Stimulated activated CD8-positive, alpha-beta memory T cell treated with anti-CD3 and anti-CD28 coated beads, Interleukin-15, amount 100 ng/mL, for 1 hour (primary cell): Measurements from ENCODE around the gene FOXO6.

Experiments
- DNase-seq: peaks from one replicate; pipeline ENCODE4 v3.0.0-alpha.2; 2020; ENCODE audit warnings: low read depth

Gene FOXO6

DNA sequence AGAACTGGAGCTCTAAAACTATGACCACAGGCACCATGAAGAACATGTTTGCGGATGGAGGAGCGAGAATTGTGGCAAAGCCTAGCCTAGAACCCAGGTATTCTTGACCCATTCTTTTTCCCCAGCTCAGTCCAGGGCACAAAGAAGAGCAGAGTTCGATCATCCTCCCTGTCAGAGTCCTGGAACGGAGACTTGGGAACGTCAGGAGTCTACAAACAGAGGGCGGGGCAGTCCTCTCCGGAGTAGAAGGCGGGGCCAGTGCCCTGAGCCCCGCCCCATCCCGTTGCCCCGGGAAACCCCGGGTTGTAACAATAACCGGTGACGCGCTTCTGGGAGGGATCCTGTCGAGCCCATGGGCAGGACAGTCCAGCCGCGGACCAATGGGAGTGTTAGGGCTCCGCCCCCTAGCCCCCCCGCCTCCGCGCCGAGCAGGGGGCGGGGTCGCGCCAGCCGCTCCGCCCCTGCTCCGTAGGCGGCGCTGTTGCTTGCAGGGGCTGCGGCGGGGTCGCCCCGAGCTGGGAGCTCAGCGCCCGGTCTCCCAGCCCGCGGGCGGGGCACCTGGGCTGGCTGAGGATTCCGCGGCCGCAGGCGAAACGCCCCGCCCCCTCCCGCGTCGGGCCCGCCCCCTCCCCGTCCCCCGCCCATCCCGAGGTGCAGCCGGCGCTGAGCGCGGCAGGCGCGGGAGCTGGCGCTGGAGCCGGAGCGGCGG is at the start of gene FOXO6:
TSS of gene FOXO6 (plus strand) at position 649 of the 709 bp plus-strand sequence.
- peak; percentile 88 for DNase-seq

DNA sequence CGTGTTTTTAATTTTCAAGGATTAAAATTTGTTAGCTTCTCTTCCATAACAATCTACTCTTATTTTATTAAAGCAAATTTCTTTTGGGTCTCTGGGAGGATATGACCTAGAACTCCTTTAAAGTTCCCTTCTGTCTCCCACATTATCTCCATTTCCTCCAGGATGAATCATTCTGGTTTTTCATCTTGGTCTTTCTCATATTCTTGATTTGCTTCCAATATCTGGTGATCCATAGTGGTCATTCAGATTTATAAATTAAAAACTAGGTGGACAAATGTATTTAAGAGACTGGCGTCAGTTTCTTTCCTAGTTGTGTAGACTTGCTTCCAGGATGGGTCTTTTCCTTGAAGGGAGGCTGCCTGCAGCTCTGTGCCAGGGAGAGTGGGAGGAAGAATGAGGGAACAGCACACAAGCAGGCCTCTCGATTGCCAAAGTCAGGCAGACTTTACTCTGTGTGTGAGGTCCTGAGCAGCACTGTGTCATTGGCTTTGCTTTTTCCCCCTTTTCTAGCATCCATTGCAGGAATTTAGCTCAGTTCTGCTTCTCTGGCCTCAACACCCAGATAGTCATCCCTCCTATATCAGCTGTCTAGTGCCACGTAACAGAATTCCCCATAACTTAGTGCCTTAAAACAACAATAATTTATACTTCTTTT is 48.1 kb upstream of the FOXO6 start:
- DNase-seq = no peak

DNA sequence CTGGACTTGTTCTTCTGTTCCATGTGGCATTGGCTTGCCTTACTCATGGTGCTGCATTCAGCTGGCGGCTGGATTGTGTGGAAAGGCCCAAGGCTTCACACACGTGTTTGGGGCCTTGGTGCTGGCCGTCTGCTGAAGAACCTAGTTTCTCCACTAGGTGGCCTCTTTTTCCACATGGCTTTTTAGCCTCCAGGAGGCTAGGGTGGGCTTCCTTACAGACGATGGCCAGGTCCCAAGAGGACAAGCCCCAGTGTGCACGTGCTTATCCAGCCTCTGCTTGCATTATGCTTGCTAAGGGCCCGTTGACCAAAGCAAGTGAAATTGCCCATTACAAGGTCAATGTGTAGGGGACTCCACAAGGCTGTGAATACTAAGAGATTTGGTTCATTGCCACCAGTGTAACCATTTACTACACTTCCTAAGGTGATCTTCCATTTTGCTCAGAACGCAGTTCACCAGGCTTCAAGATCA is 47.5 kb upstream of the FOXO6 start:
- DNase-seq = no peak

DNA sequence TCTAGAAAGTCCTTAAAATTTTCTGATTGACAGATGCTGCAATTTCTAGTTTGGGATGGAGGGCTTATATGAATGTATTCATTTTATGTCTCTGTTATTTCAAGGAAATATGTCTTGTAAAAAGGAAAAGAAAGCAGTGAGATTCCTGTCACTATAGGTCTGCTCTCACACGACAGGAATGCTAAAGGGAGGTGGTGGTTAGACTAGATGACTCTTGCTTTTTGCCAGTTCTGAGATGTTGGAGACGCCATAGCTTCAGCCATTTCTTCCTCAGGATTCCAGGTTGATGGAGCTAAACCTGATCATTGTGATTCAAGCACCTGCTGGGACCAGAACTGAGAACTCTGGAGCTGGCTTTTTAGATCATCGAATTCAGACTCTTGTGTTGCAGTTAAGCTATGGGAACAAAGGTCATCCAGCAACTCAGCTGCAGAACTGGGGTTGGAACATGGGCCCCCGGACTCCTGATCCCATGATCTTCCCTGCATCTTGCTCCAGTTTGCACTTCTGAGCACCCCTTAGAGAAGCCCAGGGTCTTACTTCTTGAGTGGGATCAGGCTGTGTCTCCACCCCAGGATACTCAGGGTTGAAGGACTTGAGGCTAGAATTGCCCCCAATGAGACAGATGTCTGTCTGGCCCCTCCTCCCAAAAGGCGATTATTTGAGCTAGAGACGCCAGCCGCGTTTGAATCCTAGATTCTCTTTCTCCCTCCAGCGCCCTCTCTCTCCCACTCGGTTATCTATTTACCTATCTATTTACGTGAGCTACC is 46.7 kb upstream of the FOXO6 start:
- no peak for DNase-seq

DNA sequence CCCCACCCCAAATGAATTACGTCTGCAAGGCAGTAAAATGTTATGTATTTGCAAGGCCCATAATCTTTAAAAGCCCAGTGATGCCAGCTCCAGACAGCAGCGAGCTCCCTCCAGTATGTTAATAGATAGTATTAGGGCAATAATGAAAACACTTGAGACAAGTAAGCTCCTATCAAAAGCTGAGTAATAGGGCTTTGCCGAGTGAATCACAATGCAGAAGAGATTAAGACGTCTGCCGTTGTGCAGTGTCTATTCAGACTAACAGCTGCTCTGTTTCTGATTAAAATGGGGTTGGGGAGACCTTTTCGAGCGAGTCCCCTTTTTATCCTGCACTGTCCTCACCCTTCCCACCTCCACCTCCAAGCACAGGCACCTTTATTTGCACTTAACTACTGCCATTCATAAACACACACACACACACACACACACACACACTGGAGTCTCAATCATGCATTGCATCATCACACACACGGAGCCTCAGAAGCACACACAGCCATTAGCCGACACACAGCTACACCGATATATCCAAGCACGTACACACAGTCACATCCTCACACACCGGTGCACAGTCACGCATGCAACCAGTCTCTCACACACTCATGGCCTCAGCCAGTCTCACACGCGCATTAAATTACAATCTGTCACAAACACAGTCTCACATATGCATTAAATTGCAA is 46.0 kb upstream of the FOXO6 start:
- no peak for DNase-seq

DNA sequence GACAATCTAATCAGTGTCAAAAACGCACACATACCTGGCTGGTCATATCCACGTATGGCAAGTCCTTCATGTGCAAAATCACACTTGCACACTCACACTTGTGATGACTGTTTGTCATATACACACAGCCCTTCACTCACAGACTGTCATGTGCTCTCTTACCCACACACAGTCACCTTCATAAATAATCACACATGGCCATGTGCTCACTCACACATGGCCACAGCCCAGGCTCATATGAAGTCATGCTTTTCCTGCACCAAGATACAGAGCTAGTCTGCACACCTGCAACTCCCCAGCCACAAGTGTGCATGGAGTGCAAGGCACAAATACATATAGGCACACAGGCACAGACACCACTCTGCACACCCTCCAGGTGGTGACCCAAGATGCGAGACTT is 45.4 kb upstream of the FOXO6 start:
- no peak for DNase-seq

DNA sequence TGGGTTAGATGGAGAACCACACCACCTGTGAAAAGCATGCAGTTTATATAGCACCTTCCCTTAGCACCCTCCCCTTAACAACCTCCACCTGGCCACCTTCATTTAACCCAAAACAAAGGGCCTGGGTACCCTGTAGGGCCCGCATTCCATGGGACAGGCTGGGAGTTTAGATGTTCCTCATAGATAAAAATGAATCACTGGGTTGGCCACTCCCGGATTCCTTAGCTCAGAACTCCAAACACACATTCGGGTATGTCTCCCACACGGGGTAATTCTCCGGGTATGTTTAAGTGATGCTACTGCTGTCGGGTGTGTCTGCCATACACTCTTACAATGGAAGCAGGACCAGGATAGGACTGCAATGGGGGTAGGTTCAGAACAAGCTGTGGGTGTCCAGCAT is 43.9 kb upstream of the FOXO6 start:
- DNase-seq = no peak

DNA sequence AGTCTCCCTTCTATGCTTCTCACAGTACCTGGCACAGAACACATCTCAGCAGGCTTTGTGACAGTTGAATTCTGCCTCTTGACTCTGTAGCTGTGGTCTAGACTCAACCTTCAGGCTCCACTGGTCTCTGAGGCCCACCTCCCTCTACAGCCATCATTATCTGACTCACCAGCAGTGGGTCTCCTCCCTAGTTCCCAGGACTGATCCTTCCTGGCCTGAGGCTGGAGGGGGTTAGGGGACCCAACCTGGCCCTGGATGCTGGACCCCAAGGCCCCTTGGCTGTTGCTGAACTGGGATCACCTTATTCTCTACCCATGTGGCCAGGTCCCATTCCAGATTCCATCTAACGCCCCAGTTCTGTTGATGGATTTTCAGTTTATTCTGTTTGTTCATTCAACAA is 43.1 kb upstream of the FOXO6 start:
- DNase-seq = no peak

DNA sequence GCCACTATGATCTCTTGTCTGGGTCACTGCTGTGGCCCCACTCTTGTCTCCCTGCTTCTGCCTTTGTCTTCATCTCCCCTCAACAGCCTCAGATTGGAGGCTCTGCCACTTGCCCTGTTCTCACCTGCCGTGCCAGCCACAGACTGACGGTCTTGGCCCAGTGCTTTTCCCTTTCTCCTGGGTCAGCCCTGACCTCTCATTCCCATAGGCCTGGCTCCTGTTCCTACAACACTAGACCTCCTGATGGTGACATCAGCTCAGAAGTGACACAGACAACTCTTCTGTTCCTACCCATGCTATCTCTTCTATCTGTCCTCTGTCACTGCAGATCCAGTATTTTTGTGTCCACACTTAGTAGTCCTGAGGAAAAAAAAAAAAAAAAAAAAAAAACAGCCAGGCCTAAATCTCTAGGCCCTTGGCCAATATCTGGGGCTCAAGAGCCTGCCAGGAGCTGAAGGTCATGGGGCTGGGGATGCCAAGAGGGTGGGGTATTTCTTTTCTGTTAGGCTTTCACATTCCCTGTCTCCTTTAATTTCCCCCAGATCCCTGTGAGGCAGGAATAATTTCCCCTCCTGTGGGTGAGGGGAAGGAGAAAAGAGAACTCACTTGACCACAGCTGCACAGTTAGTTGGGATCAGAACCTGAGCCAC is 42.0 kb upstream of the FOXO6 start:
- no peak for DNase-seq

DNA sequence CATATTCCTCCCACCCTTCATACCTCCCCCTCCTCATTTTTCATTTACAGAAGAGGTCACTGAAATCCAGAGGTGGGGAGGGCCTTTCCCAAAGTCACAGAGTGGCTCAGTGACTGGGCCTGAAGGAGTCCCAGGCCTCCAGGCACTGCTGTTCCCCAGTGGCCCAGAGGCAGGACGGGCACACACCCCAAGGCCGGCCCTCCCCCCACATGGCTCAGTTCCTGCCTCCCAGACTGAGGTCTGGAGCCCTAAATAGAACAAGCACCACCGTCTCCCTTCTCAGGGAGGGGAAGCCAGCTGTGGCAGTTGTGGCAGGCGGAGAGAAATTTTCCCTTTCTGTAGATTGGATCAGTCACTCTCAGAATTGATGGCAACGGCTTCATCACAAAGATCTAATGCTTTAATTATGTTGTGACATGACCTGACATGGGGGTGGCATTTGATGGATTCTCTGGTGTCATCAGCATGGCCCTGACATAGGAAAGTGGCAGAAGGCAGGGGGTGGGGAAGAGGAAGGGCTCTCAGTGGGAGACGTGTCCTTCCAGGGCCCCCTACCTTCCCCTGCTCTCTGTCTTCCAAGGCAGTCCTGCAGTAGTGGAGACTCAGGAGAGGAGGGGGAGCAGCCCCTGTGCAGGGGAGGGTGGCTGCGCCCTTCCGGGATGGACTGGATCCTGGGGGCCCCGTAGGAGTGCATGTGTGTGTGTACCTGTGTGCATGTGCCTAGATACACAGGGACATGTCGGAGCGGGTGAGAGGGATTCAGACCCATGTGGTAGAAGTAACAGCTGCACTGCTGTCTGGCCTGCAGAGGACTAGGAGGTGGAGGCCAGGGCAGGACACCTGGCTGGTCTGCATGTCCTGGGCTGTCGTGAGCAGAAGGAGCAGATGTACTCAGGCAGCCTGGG is 41.2 kb upstream of the FOXO6 start:
- no peak for DNase-seq

DNA sequence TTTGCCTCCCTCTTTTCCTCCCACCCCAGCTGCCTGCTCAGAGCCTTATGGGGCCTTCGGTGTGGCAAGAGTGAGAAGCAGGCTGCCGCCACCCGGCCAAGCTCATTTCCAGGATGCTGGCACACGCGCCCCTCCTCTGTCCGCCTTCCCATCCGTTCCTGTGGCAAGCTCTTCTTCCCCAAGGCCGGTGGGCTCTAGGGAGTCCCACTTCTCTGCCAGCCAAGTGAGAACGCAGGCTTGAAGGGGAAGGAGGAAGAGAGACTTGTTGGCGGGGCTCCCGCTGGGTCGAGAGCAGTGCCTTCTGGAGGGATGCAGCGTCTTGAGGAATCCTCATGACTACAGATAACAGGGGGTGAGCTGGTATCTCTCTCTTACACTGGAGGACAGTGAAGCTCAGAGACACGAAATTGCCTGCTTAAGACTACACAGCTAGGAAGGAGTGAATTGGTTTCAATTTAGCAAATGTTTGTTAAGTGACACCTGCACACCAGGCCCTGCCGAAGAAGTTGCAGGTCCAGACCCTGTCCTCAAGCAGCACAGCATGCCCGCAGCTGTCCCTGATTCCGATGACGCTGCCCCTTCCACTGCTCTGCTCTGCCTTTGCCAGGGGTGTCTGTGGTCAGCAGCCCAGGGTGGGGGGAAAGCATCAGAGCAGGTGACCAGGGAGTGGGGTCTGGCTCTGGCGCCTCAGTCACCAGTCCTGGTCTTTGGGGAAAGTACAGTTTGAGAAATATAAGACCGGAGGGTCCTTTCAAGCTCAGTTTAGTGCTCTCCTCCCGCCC is 40.1 kb upstream of the FOXO6 start:
- no peak for DNase-seq

DNA sequence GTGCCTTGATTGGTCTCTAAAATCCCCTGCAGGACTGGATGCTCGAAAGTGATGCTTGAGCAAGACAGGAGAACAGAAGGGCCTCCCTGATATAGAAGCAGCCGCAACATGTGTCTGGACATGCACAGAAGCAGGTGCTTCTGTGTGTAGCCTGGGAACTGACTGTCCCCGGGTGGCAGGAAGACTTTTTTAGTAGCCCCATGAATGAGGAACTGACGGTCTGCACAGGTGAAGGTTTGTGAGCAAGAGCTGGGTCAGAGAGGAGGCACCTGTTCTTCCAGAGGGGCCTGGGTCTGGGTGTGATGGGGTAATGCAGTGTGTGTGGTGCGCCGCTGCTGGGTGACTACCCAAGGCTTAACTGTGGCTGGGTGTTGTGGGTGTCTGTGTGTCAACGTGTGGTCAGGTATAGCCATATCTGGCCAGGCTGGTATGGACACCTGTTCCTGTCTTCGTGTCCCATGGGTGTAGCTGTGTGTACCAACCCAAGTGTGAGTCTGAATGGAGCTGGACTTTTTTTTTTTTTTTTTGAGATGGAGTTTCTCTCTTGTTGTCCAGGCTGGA is 39.1 kb upstream of the FOXO6 start:
- DNase-seq = no peak

DNA sequence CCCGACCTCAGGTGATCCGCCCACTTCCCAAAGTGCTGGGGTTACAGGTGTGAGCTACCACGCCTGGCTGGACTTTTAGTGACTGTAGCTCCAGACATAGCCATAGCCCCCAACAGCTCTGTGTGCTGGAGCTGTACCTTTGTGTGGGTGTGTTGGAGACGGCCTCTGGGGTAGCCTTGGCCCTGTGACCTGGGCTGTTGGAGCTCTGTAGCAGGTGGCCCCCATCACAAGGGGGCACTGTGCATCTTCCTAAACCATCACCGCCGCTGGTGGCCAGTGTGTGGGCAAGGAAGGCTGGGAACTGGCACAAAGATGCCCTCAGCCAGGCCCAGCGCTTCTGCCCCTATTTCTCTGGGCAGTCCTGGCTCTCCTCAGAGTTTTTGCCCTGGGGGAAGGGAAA is 38.4 kb upstream of the FOXO6 start:
- DNase-seq = no peak

DNA sequence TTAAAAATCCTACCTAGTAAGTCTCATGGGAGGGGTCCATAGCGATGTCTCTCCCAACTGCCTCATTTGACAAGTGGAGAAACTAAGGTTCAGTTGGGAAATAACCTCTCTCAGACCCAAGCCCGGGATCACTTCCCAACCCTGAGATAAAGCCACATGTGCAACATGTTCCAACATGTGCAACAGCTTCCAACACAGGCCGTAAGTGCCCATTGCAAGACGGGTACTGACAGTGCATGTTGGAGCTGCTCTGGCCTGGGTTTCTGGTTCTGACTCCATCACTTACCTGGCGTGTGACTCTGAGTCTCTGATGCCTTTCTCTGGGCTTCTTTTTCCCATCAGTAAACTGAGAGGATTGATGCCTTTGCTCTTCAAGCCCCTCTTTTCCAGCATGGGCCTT is 38.0 kb upstream of the FOXO6 start:
- DNase-seq = no peak

DNA sequence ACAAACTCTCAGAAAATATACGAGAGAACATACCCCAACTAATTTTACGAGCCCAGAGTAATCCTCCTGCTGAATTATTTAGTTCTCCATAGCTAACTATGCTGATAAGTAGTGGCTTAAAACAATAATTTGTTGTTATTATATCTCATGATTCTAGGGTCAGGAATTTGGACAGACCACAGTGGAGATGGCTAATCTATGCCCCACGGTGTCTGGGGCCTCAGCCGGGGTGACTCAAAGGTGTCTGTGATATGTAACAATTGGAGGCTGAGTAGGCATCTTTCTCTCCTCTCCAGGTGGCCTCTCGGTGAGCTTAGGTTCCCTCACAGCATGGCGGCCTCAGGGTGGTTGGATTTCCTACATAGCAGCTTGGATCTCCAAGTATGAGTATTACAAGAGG is 35.4 kb upstream of the FOXO6 start:
- no peak for DNase-seq

DNA sequence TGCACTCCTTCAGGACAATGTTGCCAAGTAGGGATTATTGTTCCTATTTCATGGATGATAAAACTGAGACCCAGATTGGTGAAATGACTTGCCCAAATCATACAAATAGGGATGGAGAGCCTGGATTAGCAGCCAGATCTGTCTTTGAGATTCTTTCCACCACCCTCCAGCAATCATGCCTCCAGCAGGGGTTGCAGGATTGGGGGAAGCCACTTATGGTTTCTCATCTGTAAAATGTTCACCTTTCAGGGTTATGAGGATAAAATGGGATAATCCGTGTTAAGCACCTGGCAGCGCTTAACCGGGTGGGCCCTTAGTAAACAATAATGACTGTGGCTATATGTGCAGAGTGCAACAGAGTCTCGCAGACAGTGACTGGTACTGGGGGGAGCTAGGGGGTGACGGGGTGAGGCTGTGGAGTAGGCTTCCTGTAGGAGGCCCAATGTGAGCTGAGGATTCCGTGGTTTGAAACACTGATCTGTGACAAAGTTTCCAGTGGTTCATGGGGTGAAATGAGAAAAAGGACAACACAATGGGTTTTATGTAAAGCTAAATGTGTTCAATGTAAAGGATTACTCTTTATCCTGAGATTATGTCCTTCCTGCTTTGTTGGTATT is 33.7 kb upstream of the FOXO6 start:
- DNase-seq = no peak

DNA sequence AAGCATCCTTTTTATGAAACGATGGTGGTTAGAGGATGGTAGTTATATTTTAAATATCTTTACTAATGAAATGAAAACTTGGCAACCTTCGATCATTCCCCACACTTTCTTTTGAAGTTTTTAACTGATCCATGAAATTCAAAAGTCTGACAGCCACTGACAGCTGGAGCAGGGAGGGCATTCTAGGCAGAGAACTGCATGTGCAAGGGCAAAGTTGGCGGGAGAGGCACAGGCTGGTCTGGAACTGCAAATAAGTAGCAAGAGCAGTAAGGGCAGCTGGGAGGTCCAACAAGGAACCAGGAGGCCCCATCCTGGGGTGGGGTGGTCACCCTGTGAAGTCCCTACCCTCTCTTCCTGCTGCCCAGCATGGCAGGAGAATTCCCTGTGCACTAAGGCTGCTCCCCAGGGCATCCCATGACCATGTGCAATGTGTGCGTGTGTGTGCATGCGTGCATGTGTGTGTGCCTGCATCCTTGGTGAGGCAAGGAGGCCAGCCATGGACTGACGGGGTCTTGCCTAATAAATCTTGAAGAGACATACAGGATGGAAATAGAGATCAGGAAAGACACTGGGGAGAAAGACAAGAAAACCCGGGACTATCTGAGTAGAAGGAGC is 33.1 kb upstream of the FOXO6 start:
- DNase-seq = no peak

DNA sequence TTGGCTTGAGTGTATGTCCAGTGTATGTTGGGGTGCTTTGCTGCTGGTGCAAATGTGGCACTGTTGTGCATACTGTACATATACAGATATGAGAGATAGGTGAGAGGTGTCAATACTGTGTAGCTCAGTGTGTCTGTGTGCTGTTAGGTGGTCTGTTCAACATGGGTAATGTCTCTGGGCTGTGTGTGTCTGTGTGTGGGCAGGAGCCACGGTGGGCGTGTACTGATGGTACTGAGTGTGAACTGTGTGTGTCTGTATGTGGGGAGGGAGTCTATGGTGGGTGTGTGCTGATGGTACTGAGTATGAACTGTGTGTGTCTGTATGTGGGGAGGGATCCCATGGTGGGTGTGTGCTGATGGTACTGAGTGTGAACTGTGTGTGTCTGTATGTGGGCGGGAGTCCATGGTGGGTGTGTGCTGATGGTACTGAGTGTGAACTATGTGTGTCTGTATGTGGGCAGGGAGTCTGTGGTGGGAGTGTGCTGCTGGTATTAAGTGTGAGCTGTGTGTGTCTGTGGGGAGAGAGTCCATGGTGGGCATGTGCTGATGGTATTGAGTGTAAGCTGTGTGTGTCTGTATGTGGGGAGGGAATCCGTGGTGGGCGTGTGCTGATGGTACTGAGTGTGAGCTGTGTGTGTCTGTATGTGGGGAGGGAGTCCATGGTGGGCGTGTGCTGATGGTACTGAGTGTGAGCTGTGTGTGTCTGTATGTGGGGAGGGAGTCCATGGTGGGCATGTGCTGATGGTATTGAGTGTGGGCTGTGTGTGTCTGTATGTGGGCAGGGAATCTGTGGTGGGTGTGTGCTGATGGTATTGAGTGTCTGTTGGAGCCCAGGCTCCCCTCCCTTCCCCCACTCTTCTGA is 32.2 kb upstream of the FOXO6 start:
- no peak for DNase-seq
